SW 1271 (cell line): Measurements from ENCODE around the gene MTX1.
"Not testable (repeated sequence)": the region's sequence is repeated elsewhere in the genome, so short reads cannot be mapped to it uniquely, and the experiment has no call there.

ENCODE experiments used
- DNase-seq, 2 experiments: peaks; one replicate each; lab custom pipeline; 2025; lab: John Stamatoyannopoulos, UW

MTX1 gene

DNA sequence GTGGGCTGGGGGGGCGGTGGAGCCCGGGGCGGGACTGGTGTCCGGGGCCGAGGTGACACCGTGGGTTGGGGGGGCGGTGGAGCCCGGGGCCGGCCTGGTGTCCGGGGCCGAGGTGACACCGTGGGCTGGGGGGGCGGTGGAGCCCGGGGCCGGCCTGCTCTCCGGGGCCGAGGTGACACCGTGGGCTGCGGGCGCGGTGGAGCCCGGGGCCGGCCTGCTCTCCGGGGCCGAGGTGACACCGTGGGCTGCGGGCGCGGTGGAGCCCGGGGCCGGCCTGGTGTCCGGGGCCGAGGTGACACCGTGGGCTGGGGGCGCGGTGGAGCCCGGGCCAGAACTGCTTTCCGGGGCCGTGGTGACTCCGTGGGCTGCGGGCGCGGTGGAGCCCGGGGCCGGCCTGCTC is 18.6 kb upstream of the MTX1 start:
- DNase-seq, result not testable (repeated sequence)

DNA sequence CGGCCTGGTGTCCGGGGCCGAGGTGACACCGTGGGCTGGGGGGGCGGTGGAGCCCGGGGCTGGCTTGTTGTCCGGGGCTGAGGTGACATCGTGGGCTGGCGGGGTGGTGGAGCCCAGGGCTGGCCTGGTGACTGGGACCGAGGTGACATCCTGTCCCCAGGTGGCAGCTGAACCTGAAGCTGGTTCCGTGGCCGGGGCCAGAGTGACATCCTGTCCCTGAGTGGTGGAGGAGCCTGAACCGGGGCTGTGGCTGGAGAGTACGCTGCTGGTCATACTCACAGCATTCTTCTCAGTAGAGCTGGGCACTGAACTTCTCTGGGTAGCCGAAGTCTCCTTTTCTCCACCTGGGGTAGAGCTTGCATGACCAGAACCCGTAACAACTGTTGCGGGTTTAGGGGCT is 16.6 kb upstream of the MTX1 start:
- no peak for DNase-seq

- no peak for DNase-seq
These were observed 15.9 kb upstream of the MTX1 start for GRCh38 chr1:155192346-155193274.

DNA sequence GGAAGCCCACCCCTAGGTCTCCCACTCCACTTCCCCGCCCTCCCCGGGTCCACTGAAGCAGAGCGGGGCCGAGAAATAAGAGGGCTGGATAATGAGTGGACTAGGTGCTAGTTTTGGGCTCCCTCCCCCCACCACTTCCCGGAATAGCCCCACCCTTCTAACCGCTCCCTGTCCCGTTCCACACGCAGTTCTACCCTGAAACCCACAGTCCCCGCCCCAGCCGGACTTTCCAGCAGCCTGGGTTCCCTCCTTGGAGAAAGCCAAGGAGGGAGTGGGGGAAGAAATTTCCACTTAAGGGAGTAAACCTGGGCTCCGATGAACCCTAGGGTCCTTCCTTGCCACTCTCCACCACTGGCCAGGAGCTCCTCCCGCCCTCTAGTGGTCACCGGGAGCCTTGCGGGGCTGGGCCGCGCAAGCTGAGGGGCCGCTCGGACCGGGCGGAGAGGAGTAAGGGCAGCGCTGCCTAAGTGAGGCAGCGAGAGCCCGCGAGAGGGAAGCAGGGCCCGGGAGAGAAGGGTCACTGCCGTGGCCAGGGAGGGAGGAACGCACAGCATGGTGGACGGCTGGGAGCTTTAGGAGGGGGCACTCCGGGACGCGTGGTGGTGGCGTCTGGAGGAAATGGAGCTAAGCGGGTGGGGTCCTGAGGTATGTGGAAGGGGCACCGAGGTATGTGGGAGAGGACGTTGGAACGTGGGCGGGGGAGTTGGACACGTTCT is 15.1 kb upstream of the MTX1 start:
- DNase-seq, result peak; percentile 22 to 69

DNA sequence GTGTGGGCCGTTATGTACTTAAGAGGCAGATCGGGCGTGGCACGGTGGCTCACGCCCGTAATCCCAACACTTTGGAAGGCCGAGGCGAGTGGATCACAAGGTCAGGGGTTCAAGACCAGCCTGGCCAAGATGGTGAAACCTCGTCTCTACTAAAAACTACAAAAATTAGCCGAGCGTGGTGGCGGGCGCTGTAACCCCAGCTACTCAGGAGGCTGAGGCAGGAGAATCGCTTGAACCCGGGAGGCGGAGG is 14.6 kb upstream of the MTX1 start:
- not testable (repeated sequence) for DNase-seq

- no peak for DNase-seq
These were observed 13.0 kb upstream of the MTX1 start for GRCh38 chr1:155195201-155196102.

DNA sequence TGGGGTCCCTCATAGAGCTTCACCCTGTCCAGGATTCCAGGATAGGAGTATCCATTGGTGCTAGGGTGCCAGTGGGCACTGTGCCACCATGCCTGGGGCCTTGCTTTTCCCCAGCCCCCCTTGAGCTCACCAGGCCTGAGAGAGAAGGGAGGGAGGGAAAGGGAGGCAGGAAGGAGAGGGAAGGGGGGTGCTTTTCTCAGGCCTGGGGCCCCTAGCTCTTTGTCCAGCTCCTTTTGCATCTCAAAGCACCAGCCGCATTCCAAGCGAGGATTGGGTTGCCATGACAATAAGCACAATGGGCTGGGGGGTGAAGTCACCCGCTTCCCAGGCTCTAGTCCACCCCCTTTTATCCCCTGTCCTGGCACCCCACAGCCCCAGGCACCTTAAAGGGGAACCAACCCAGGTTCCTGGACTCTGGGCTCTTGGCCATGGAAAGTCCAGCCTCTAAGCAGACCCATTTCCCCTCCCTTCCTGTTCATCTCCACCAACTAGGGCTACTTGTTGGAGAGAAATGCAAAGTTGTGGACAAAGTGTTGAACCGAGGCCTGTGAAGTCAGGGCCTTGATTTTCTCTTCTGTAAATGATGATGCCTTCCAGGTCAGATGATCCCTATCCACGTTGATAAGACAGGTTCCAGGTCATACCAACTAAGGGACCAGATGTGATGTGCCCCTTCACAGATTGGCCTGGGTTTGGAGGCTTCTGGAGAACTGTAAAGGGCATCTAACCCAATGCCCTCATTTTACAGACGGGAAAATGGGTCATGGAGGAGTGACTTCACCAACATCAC is 12.2 kb upstream of the MTX1 start:
- DNase-seq, result no peak

GRCh38 chr1:155196893-155197638 is 11.4 kb upstream of the MTX1 start:
- no peak for DNase-seq

DNA sequence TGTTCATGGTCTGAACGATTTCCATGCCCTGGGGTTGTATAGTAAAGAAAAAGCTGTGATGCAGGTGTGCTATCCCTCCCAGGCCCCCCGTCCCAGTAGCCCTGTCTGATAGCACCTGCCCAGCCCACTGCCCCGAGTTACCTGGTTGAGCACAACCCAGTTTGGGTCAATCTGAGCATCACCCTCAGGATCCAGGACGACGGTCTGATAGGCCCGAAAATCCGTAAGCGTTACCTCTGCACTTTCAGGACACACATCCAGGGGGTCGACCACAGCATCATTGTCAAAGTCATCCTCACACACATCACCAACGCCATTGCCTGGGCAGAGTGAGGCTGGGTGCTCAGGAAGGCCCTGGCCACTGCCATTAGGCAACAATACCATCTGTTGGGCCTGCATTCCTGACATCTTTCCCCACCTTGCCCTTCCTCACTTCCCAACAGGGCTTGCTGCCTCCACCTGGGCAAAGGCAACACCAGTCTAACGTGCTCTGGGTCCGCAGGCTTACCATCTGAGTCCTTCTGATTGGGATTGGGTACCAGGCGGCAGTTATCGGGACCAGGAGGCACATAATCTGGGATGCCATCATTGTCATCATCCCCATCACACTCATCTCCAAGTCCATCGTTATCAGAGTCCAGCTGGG is 10.5 kb upstream of the MTX1 start:
- DNase-seq, result no peak

- DNase-seq, result no peak
These were observed 10.0 kb upstream of the MTX1 start for GRCh38 chr1:155198547-155198906.

- no peak for DNase-seq
These were observed 8.7 kb upstream of the MTX1 start for GRCh38 chr1:155199792-155200191.

- DNase-seq, result no peak
These were observed 7.6 kb upstream of the MTX1 start for GRCh38 chr1:155200920-155201319.

GRCh38 chr1:155202198-155202597 is 6.3 kb upstream of the MTX1 start:
- no peak for DNase-seq

DNA sequence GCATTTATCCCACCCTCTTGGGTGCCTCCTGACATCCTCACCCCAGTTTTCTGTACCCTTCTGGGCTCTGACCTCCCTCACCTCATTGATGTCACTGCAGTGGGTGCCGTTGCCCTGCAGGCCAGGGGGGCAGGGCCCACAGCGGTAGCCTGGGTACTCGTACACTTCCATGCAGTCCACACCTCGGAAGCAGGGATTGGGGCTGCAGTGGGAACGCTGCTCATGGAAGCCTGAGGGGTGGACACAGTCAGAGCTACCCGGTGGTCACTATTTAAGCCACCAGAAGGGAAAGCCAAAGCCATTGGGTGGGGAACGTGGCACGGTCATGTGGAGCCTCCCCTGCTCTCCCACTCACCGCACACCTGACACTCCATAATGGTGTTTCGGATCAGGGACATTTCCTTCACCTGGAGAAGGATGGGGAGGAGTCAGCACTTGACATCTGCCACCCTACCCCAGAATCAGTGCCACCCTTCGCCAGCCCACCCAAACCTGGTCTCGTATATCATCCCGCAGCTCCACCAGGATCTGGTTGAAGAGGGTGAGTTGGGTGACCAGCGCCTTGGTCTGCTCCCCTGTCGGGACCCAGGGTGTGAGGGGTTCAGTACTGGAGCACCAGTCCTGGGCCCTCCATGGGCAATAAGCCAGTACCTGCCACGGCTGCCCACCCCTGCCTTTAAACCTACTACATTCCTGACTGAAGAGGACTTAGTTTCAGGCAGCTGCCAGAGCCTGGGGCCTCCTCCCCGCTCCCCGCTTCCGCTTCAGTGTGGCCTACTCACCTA is 5.6 kb upstream of the MTX1 start:
- no peak for DNase-seq

DNA sequence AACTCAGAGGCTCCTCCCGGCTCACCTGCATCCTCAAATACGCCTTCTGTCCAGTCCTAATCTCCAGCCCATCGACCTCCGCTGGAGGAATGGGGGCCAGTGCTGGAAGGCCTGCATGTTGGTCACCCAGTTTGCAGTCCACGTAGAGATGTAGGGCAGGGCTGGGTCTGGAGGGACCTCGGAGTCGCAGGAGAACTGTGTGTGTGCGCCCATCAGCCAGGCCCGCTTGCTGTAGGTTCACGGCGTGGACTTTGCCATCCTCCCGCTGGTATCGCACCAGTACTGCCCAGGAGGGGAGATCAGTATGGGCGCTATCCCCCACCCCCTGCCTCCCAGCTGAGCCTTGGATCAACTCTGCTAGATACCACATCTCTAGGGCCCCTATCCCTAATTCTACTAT is 3.5 kb upstream of the MTX1 start:
- no peak for DNase-seq

- DNase-seq, result no peak
These were observed 2.4 kb upstream of the MTX1 start for GRCh38 chr1:155205969-155206593.

GRCh38 chr1:155206891-155207805 is 1.3 kb upstream of the MTX1 start:
- DNase-seq, result peak; percentile 48 to 70
